Endothelial cell of umbilical vein (primary cell): ENCODE measurements around the gene PHOSPHO1. TPM values are rescaled to one million over a fixed set of nuclear protein-coding genes. Genes with fewer than 3 reads are reported as not detected.
A peak's percentile ranks its signal among the peaks of the same experiment; 100 is the strongest.

Experiments used
- BruUV-seq: library from RNA; stranded (reverse); fragments of 400-500 nt; replicated peaks from 2 replicates; lab custom pipeline; 2021; lab: Mats Ljungman, UMichigan
- CTCF ChIA-PET: fragments of 300-600, 350-600 bp; sonication (Branson Sonifier 250); formaldehyde crosslinking; loops from one replicate; lab custom pipeline; 2021; ENCODE audit warnings: antibody characterized with exemption, inconsistent platforms; lab: Charles Lee
- POLR2A ChIA-PET: fragments of 300-600, 350-600 bp; sonication (Branson Sonifier 250); formaldehyde crosslinking; loops from one replicate; lab custom pipeline; 2021; ENCODE audit warnings: antibody characterized with exemption, inconsistent platforms; lab: Charles Lee
- DNase-seq: peaks from one replicate; pipeline ENCODE4 v3.0.0-alpha.2; 2011; ENCODE audit warnings: low read depth, low spot score
- FAIRE-seq: peaks from 2 replicates; lab custom pipeline; 2011; peaks lifted over from hg19 to GRCh38; lab: Jason Lieb, UNC
- H2AFZ ChIP-seq: 2 replicates; pipeline ENCODE4 v1.6.0; 2012; ENCODE audit warnings: low read depth, low read length, control low read depth, inconsistent platforms
- H3K27ac ChIP-seq: 2 replicates; pipeline ENCODE4 v1.5.1; 2011; ENCODE audit warnings: low read depth, mild to moderate bottlenecking, control low read depth, low read length, moderate library complexity; ENCODE audit not compliant: insufficient read depth
- H3K27me3 ChIP-seq, 2 experiments: 2 replicates each; pipeline versions ENCODE4 v1.6.0 to v1.6.1; 2011; ENCODE audit warnings: low read length in 2 of 2, mixed read lengths in 1 of 2; ENCODE audit not compliant: control insufficient read depth in 2 of 2, insufficient read depth in 2 of 2
- H3K36me3 ChIP-seq, 2 experiments: 2 replicates in 1 of 2; 3 replicates in 1 of 2; pipeline ENCODE4 v1.5.1; 2011; ENCODE audit warnings: low read length in 2 of 2, mild to moderate bottlenecking in 1 of 2, moderate library complexity in 1 of 2; ENCODE audit not compliant: control insufficient read depth in 2 of 2, insufficient read depth in 2 of 2; ENCODE audit errors: extremely low read depth in 1 of 2
- H3K4me1 ChIP-seq: 3 replicates; pipeline ENCODE4 v1.5.1; 2011; ENCODE audit warnings: mild to moderate bottlenecking, low read length; ENCODE audit not compliant: control insufficient read depth, insufficient read depth; ENCODE audit errors: extremely low read depth
- H3K4me2 ChIP-seq: 2 replicates; pipeline ENCODE4 v1.6.1; 2011; ENCODE audit warnings: low read length, control low read depth, mixed read lengths; ENCODE audit not compliant: insufficient read depth
- H3K4me3 ChIP-seq, 3 experiments: fragments of 200-600 bp in 1 of 3; sonication (generic), shearing (Covaris generic) in 1 of 3; replicated peaks in 1 of 3; 2 replicates each; pipeline ENCODE4 v1.5.1; 2011 to 2016; ENCODE audit warnings: control low read depth in 3 of 3, low read length in 3 of 3, mild to moderate bottlenecking in 2 of 3, inconsistent platforms in 1 of 3, low read depth in 1 of 3, moderate library complexity in 1 of 3; ENCODE audit not compliant: insufficient read depth in 1 of 3
- H3K79me2 ChIP-seq: 2 replicates; pipeline ENCODE4 v1.6.0; 2012; ENCODE audit warnings: low read length, inconsistent platforms; ENCODE audit not compliant: control insufficient read depth, insufficient read depth
- H3K9ac ChIP-seq: replicated peaks from 2 replicates; pipeline ENCODE3; 2011; ENCODE audit warnings: low read length, control low read depth; ENCODE audit not compliant: insufficient read depth; ENCODE audit errors: extremely low read depth
- H3K9me1 ChIP-seq: replicated peaks from 3 replicates; pipeline ENCODE4 v1.6.0; 2011; ENCODE audit warnings: mild to moderate bottlenecking, low read length; ENCODE audit not compliant: control insufficient read depth, insufficient read depth; ENCODE audit errors: extremely low read depth
- H3K9me3 ChIP-seq: replicated peaks from 2 replicates; pipeline ENCODE4 v1.5.1; 2012; ENCODE audit warnings: low read length, inconsistent platforms; ENCODE audit not compliant: control insufficient read depth, insufficient read depth
- H4K20me1 ChIP-seq: replicated peaks from 2 replicates; pipeline ENCODE3; 2011; ENCODE audit warnings: mild to moderate bottlenecking, low read length; ENCODE audit not compliant: control insufficient read depth, insufficient read depth; ENCODE audit errors: extremely low read depth
- EZH2 ChIP-seq: IDR thresholded peaks from 2 replicates; pipeline ENCODE4 v1.6.1; 2012; ENCODE audit warnings: borderline replicate concordance, low read depth, mild to moderate bottlenecking, moderate library complexity, low read length, inconsistent platforms; ENCODE audit not compliant: severe bottlenecking
- MYC ChIP-seq: IDR thresholded peaks from one replicate; pipeline ENCODE4 v1.6.1; 2011; ENCODE audit warnings: mild to moderate bottlenecking, low read depth, low read length
- POLR2A ChIP-seq: IDR thresholded peaks from 2 replicates; pipeline ENCODE4 v1.6.1; 2012; ENCODE audit warnings: low read depth, mild to moderate bottlenecking, control low read depth, low read length
- POLR2AphosphoS5 ChIP-seq: IDR thresholded peaks from 2 replicates; pipeline ENCODE4 v1.6.1; 2012; ENCODE audit warnings: low read depth, mild to moderate bottlenecking, control low read depth, low read length, moderate library complexity; ENCODE audit not compliant: insufficient read depth
- dilution Hi-C: fragments of 300-500 bp; cut with MboI; formaldehyde crosslinking; loops from one replicate; pipeline ENCODE4 v1.15.0; 2019; ENCODE audit warnings: low sequenced_read_pairs; ENCODE audit not compliant: extremely low pct_ligation_motif_present
- intact Hi-C: fragments of 100-400 bp; cut with micrococcal nuclease; formaldehyde crosslinking; loops from one replicate; pipeline ENCODE4 v1.10.0; 2022
- polyA plus RNA-seq, 4 experiments: library from polyadenylated mRNA; depleted of rRNA in 3 of 4; stranded (reverse) in 3 of 4; unstranded in 1 of 4; fragments of >200 nt; gene quantifications; 2 replicates each; pipeline versions ENCODE4 v1.2.1 to v1.2.3, GENCODE V29; 2011 to 2012; ENCODE audit warnings: missing spikeins in 1 of 4
- total RNA-seq: library from RNA; stranded (reverse); gene quantifications from 2 replicates; pipeline ENCODE4 v1.2.3, GENCODE V29; 2021
- TF ChIP-seq, protein P1 (sequence below), 2 donors: IDR thresholded peaks; 1 replicate in 1 of 2; 2 replicates in 1 of 2; pipeline ENCODE4 v1.5.1; 2011; ENCODE audit warnings: low read length in 2 of 2, mild to moderate bottlenecking in 2 of 2, moderate library complexity in 2 of 2, control low read depth in 1 of 2, inconsistent platforms in 1 of 2, low read depth in 1 of 2; ENCODE audit not compliant: insufficient read depth in 1 of 2; ENCODE audit errors: extremely low read depth in 1 of 2

The PHOSPHO1 gene
- total and polyA plus RNA-seq, 2 donors (not counting 3 experiments of a cell fraction or from before 2014, with no cell fraction given), result 0.23 TPM; not detected in 1

DNA sequence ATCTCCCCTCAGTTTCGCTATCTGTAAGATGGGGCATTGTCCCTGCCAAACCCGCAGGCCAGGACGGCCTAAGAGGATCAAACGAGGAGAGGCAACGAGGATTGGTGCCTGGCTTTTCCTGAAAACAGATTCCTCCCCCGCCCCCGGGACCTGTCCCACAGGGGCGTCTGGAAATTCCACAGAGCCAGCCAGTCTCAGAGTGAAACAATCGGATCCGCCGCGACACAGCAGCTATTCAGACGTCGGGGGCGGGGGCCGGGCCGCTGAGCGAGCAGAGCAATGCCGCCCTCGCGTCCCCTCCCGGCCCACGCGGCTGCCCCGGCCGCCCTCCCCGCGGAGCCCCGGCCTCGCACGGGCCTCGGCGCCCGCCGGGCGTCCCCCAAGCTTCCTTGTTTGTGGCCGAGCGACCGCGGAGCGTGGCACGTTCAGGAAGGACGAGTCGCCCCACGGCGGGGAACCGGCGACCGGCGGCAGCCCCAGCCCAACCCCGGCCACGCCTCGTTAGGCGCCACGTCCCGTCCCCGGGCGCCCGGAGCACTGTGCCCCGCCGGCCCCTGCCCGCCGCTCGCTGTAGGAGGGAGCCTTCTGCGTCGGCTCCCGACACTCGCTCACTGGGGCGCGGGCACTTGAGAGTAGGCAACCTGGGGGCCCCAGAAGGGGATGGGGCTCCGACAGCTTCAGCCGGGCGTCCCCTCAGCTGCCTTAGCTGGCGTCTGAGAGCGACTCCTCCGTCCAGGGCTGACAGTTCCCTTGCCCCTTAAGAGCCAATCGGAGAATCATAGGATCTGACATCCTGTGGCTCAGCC is 29.6 kb upstream of the PHOSPHO1 start:
- no peaks in the 10 kb centered on the region for H3K9me3 ChIP-seq
- H2AFZ ChIP-seq, result peak overlapping the region; percentile 91
- no peaks in the 10 kb centered on the region for H3K79me2 ChIP-seq
- FAIRE-seq (peak; percentile 99), DNase-seq (peak; percentile 87)
- H3K4me1 ChIP-seq, result peaks cover 14% of the 10 kb centered on the region
- H3K27ac ChIP-seq, result peak overlapping the region; percentile 85
- peak overlapping the region; percentile 83 for H3K4me2 ChIP-seq
- H3K9ac ChIP-seq, result peak overlapping the region; percentile 85
- H4K20me1 ChIP-seq, result no peaks in the 10 kb centered on the region
- no peaks in the 10 kb centered on the region for H3K9me1 ChIP-seq
- CTCF ChIA-PET, result interaction anchor here (0.9 to 2.2 kb wide), 9 partner anchors 12 to 80 kb away, joined by 3 to 12 read pairs (median 4); no protein-coding TSS in a partner anchor
- POLR2A ChIA-PET, result interaction anchor here (0.6 kb wide), 1 partner anchor 567 kb away, joined by 4 read pairs; no protein-coding TSS in a partner anchor
- intact Hi-C loops (loop anchor here (1.0 to 2.0 kb wide), 2 partner anchors 29 to 68 kb away; partner anchors contain the start of gene PHOSPHO1), dilution Hi-C loops (no loop called here)
- BruUV-seq, result TSS peak; percentile 72
- TF ChIP-seq EZH2, result no peak
- TF ChIP-seq MYC, result no peak
- peak; percentile 43 for TF ChIP-seq POLR2AphosphoS5
- TF ChIP-seq, protein P1, sequence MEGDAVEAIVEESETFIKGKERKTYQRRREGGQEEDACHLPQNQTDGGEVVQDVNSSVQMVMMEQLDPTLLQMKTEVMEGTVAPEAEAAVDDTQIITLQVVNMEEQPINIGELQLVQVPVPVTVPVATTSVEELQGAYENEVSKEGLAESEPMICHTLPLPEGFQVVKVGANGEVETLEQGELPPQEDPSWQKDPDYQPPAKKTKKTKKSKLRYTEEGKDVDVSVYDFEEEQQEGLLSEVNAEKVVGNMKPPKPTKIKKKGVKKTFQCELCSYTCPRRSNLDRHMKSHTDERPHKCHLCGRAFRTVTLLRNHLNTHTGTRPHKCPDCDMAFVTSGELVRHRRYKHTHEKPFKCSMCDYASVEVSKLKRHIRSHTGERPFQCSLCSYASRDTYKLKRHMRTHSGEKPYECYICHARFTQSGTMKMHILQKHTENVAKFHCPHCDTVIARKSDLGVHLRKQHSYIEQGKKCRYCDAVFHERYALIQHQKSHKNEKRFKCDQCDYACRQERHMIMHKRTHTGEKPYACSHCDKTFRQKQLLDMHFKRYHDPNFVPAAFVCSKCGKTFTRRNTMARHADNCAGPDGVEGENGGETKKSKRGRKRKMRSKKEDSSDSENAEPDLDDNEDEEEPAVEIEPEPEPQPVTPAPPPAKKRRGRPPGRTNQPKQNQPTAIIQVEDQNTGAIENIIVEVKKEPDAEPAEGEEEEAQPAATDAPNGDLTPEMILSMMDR (IDR thresholded peaks at IDR 0.05; ENCODE audit: extremely low read depth in 1 of 2, insufficient read depth in 1 of 2, low read depth in 1 of 2, low read length in 2 of 2), result no peak
- TF ChIP-seq POLR2A, result peak; percentile 76
- H3K27me3 ChIP-seq, result no peaks in the 10 kb centered on the region
- H3K36me3 ChIP-seq, result no peaks in the 10 kb centered on the region
- peak overlapping the region; percentile 43 to 51 (median 51) for H3K4me3 ChIP-seq
